ENCODE results near the gene ARMS2.

The ARMS2 gene, protein sequence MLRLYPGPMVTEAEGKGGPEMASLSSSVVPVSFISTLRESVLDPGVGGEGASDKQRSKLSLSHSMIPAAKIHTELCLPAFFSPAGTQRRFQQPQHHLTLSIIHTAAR

GRCh38 chr10:122454603-122455080 is at the start of gene ARMS2:
TSS of gene ARMS2 (plus strand) at chr10:122454653. CDS start at chr10:122454728, 75 bp downstream.
- DNase-seq = no peak

GRCh38 chr10:122407375-122408125 is 46.9 kb upstream of the ARMS2 start:
- no peak for DNase-seq

DNA sequence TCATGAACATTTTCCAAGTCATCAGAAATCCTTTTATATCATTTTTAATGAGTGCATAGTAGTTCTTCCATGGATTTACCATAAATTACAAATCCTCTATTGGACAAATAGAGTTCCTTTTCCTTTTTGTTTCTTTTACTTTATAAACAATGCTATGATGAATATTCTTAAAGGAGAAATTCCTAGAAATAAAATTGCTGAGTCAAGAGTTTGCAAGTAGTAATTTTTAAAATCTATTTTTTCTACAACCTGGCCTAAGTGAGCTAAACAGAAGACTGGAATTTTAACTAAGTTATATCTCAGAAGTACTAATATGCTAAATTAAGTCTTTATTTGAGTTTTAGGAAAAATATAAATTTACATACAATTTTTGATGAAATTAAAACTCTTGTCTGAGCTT is 41.1 kb upstream of the ARMS2 start:
- no peak for DNase-seq

DNA sequence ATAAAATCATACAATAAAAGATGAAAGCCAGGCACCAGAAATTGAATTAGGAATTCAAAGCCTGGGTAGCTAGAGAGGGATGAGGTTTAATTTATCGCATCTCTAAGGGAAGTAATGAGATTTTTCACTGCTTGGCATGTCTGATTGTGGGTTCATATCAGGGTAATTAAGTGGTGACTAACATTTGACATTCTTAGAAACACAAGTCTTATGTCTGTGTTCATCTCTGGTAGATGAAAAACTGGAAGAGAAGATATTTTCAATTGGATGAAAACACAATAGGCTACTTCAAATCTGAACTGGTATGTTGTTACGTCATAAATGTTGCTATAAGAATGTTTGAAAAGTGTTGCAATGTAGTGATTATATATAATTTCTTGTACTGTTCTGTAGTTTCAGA is 36.8 kb upstream of the ARMS2 start:
- no peak for DNase-seq

DNA sequence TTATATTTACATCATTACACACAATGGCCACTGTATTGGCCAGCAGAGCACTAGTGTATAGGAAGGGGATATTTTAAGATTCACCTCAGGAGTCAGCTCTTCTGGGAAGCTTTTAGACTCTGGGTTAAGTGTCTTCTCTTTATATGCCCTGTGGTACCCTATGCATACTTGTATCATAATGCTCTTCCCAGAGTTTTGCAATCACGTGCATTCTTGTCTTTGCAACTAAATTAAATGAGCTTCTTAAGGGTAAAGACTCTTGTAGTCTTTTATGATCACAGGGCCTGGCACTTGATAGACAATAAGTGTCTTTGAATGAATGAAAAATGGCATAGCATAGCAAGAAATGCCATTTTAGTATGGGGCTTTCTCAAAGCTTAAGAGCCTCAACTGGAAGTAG is 35.4 kb upstream of the ARMS2 start:
- no peak for DNase-seq

GRCh38 chr10:122419876-122420623 is 34.4 kb upstream of the ARMS2 start:
- no peak for DNase-seq

DNA sequence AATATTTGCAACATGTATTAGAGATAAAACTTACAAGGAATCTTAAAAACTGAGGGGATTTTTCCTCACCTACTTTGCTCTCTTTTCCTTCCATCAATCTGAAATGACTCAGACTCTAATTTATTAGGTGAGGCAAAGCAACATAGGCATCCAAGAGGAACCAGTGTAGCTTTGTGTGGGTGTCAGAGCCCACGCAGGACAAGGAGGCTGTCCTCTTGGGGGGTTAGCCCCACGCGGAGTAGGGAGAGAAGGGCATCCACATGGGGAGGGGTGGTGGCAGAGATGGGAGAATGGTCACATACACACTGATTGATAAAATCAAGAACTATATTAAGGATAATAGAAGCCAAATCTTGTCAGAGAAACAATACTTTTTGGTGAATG is 33.8 kb upstream of the ARMS2 start:
- DNase-seq = no peak

GRCh38 chr10:122421054-122421625 is 33.3 kb upstream of the ARMS2 start:
- no peak for DNase-seq

DNA sequence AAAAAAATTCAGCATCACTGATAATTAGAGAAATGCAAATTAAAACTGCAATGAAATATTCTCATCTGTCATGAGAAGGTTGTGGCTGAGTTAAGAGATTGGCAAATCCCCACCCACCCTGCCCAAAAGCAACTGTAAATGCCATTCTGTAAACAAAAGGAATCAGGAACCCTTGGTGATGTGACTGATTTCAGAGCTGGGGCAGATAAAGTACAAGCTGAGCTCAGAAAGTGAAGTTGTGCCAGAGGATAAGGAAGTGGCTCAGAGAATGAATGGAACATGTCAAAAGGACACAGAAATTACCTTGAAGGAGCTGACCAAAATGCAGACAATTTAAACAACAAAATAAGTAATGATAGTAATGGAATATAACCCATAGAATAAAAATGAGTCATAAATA is 32.7 kb upstream of the ARMS2 start:
- DNase-seq = no peak

DNA sequence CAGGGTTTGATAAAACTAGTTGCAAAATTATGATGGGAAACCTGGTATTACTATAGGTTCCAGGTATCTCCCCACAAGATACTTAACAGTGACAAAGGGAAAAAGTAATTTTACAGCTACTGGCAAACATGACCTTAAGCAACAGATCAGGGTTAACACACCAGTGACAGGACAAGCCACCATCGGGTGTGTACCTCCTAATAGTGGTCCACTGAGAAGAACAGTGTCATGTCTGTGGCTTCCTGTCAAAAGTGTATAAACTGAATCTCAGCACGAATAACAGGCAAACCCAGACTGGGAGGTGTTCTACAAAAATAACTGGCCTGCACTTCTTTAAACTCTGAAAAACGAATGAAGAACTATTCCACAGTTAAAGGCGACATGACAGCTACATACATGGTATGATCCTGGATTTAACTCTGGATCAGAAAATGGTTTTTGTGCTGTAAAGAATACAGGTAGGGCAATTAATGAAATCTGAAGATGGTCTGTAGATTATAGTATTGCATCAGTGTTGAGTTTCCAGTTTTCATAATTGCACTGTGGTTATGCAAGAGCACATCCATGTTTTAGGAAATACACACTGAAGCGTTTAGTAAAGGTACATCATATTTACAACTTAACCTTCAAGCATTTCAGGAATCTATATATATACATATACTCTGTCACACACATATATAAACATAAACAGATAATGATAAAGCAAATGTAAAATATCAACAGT is 32.0 kb upstream of the ARMS2 start:
- no peak for DNase-seq

- DNase-seq = no peak
These were observed 30.4 kb upstream of the ARMS2 start for GRCh38 chr10:122424059-122424458.

- DNase-seq = no peak
These were observed 27.6 kb upstream of the ARMS2 start for GRCh38 chr10:122426829-122427228.

- DNase-seq = no peak
These were observed 27.2 kb upstream of the ARMS2 start for GRCh38 chr10:122427280-122427679.

DNA sequence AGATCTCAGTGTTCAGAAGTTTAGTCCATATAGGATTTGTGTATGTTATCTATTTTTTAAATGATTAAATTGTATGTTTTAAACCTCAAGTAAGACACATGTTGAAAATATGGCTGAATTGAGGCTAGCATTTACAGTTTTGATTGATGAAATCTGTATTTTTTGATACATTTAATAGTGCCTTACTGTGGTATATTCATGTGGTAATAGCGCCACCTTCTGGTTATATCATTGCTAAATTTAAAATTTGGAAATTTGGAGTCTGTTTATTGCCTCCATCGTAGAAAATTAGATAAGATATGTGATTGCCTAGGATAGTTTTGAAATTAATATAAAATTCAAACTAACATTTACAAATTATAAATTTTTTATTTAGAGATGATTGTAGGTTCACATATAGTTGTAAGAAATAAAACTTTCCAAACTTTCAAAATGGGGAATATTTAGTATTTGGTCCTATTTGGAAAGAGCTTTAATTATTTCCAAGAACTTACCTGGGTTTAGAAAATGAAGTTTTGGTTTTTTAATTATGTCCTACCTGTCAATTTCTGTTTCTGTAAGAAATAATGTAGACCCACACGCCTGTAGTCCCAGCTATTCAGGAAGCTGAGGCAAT is 19.1 kb upstream of the ARMS2 start:
- no peak for DNase-seq

DNA sequence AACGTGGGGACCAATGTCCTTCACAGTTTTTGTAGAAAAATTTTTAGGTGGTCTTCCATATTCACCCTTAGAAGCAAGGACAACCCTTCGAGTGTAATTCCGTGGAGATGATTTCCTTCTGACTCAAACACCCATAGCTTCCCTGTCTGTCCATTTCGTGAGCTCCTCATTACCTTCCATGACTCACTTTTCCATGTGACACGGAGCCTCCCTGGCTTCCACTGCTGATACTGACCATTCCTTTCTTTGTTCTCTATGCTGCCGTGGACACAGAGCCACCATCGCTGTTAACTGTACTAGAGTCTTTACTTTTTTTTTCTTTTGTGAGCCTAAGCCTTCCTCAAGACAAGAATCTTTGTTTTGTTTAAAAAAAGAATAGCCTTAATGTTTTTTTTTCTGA is 12.5 kb upstream of the ARMS2 start:
- no peak for DNase-seq

DNA sequence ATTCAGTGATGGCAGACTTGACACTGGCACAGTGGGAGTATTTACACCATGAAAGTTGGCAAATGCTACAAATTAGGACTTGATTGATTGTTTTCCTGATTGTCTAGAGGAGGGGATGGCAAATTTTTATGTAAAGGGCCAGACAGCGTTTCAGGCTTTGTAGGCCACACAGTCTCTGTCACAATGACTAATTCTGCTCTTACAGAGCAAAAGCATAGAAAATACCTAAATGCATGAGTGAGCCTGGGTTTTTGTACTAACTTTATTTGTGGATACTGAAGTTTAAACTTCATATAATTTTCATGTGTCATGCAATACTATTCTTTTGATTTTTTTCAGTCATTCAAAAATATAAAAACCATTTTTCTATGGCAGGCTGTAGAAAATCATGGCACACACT is 9.0 kb upstream of the ARMS2 start:
- DNase-seq = no peak

DNA sequence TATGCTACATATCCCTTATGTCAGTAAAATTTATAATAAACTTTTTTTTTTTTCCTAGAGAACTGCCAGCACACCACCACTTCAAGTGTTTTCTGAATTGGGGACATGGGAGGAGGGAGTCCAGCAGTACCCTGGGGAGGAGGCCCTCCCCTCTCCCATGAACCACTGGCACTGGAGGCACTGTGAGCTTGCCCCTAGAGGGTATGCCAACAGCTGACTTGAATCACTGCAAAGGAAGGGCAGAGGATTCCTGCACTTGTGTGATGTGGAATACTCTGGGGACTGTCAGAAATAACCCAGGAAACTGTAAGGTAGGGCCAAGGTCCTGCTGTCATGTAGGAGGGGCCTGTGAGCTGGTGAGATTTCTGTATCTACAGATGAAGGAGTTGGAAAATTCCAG is 8.5 kb upstream of the ARMS2 start:
- DNase-seq = no peak

- no peak for DNase-seq
These were observed 7.6 kb upstream of the ARMS2 start for GRCh38 chr10:122446668-122447423.

GRCh38 chr10:122448600-122448999 is 5.9 kb upstream of the ARMS2 start:
- DNase-seq = no peak

DNA sequence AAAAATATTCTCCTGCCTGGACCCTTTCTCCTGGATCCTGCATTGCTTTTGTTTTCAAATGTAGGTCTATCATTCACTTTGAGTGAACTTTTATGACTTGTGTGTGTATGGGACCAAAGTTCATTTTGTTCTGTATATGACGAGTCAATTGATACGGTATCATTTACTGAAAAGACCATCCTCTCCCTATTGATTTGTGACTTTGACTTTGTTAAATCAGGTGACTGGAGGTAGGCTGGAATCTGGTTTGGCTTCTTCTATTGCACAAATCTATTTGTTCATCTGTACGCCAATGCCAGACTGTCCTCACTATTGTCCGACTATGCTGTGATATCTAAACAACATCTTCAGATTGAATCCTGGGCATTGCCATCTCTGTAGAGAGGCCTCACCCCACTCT is 5.3 kb upstream of the ARMS2 start:
- no peak for DNase-seq

- no peak for DNase-seq
These were observed 4.0 kb upstream of the ARMS2 start for GRCh38 chr10:122450353-122450990.

Data from activated CD4-positive, alpha-beta T cell treated with anti-CD3 and anti-CD28 coated beads, Interleukin-2, amount 50 U/mL, for 1 hour (primary cell).